Ishikawa (cell line): Measurements from ENCODE around the gene LRRC15.

Source experiments
- CREB1 ChIP-seq: IDR thresholded peaks from 2 replicates; pipeline ENCODE4 v1.6.1; 2012; ENCODE audit warnings: low read depth
- FOXM1 ChIP-seq: IDR thresholded peaks from 2 replicates; pipeline ENCODE4 v1.6.1; 2012; ENCODE audit warnings: low read depth, borderline replicate concordance
- MAX ChIP-seq: IDR thresholded peaks from 2 replicates; pipeline ENCODE4 v1.6.1; 2012
- NFIC ChIP-seq: IDR thresholded peaks from 2 replicates; pipeline ENCODE4 v1.6.1; 2012
- RAD21 ChIP-seq: IDR thresholded peaks from 2 replicates; pipeline ENCODE4 v1.6.1; 2012; ENCODE audit warnings: low read depth
- REST ChIP-seq: IDR thresholded peaks from 2 replicates; pipeline ENCODE4 v1.6.1; 2012; ENCODE audit warnings: low read depth, mild to moderate bottlenecking
- TAF1 ChIP-seq: IDR thresholded peaks from 2 replicates; pipeline ENCODE4 v1.6.1; 2012; ENCODE audit warnings: low read depth, mild to moderate bottlenecking
- YY1 ChIP-seq: IDR thresholded peaks from 2 replicates; pipeline ENCODE4 v1.6.1; 2012; ENCODE audit warnings: low read depth
- TF ChIP-seq, protein P1 (sequence below): IDR thresholded peaks from 2 replicates; pipeline ENCODE4 v1.6.1; 2012

- TF ChIP-seq CREB1 (no peak), RAD21 (no peak), TAF1 (no peak), FOXM1 (no peak), YY1 (no peak), REST (no peak), MAX (no peak), NFIC (no peak)
- TF ChIP-seq, protein P1, sequence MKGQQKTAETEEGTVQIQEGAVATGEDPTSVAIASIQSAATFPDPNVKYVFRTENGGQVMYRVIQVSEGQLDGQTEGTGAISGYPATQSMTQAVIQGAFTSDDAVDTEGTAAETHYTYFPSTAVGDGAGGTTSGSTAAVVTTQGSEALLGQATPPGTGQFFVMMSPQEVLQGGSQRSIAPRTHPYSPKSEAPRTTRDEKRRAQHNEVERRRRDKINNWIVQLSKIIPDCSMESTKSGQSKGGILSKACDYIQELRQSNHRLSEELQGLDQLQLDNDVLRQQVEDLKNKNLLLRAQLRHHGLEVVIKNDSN, result no peak
Observed at GRCh38 chr3:194373028-194373427, 3.5 kb upstream of the LRRC15 start.
